HEK293 (cell line): ENCODE data around the gene HOXA3.

Experiments
- CTCF ChIA-PET: fragments of 350-600 bp; formaldehyde crosslinking; extraction: SDS; loops from one replicate; lab custom pipeline; 2021; ENCODE audit warnings: antibody characterized with exemption; lab: Yijun Ruan, JAX
- POLR2A ChIA-PET: fragments of 300-600 bp; formaldehyde crosslinking; extraction: SDS; loops from one replicate; lab custom pipeline; 2020; ENCODE audit warnings: antibody characterized with exemption, inconsistent platforms; lab: Yijun Ruan, JAX
- H3K27ac ChIP-seq: fragments of 200-500 bp; sonication (Bioruptor generic); 2 replicates; pipeline ENCODE4 v1.5.1; 2014; ENCODE audit warnings: low read depth, low read length, control low read depth, inconsistent platforms; ENCODE audit errors: extremely low read depth
- H3K36me3 ChIP-seq, 2 experiments: fragments of 200-500 bp in 1 of 2; sonication (Bioruptor generic) in 1 of 2; 1 replicate in 1 of 2; 2 replicates in 1 of 2; pipeline ENCODE4 v1.5.1; 2014 to 2017; ENCODE audit warnings: inconsistent platforms in 2 of 2, low read length in 2 of 2; ENCODE audit not compliant: control insufficient read depth in 2 of 2, insufficient read depth in 1 of 2
- H3K4me1 ChIP-seq: fragments of 200-500 bp; sonication (Bioruptor generic); 2 replicates; pipeline ENCODE4 v1.5.1; 2014; ENCODE audit warnings: mild to moderate bottlenecking, low read length, inconsistent platforms; ENCODE audit not compliant: control insufficient read depth, insufficient read depth
- H3K4me3 ChIP-seq: 2 replicates; pipeline ENCODE4 v1.5.1; 2011; ENCODE audit warnings: low read depth, mild to moderate bottlenecking, control low read depth, low read length, moderate library complexity
- H3K9me3 ChIP-seq: fragments of 200-500 bp; sonication (Bioruptor generic); 2 replicates; pipeline ENCODE4 v1.5.1; 2014; ENCODE audit warnings: low read depth, low read length, inconsistent platforms; ENCODE audit not compliant: control insufficient read depth, insufficient read depth
- ATF2 ChIP-seq: fragments of 450-650 bp; formaldehyde crosslinking; IDR thresholded peaks from 2 replicates; pipeline ENCODE4 v1.5.1; 2016; ENCODE audit warnings: missing biosample characterization, missing genetic modification characterization, low read depth
- GLIS1 ChIP-seq: fragments of 450-650 bp; formaldehyde crosslinking; IDR thresholded peaks from 2 replicates; pipeline ENCODE4 v1.5.1; 2016; ENCODE audit warnings: missing biosample characterization, missing genetic modification characterization
- IKZF3 ChIP-seq: fragments of 450-650 bp; IDR thresholded peaks from 2 replicates; pipeline ENCODE4 v1.5.0; 2018; ENCODE audit warnings: missing biosample characterization, mild to moderate bottlenecking, missing genetic modification characterization, moderate library complexity
- KLF1 ChIP-seq: fragments of 450-650 bp; formaldehyde crosslinking; IDR thresholded peaks from 2 replicates; pipeline ENCODE4 v1.5.1; 2016; ENCODE audit warnings: missing biosample characterization, missing genetic modification characterization
- KLF17 ChIP-seq: fragments of 450-650 bp; formaldehyde crosslinking; IDR thresholded peaks from 2 replicates; pipeline ENCODE4 v1.5.1; 2016; ENCODE audit warnings: missing biosample characterization, missing genetic modification characterization
- MYNN ChIP-seq: fragments of 450-650 bp; formaldehyde crosslinking; IDR thresholded peaks from 2 replicates; pipeline ENCODE4 v1.5.1; 2016; ENCODE audit warnings: missing biosample characterization, missing genetic modification characterization, borderline replicate concordance
- OVOL3 ChIP-seq: fragments of 450-650 bp; formaldehyde crosslinking; IDR thresholded peaks from 2 replicates; pipeline ENCODE4 v1.5.1; 2016; ENCODE audit warnings: missing biosample characterization, missing genetic modification characterization
- PBX3 ChIP-seq: sonication (generic); formaldehyde crosslinking; IDR thresholded peaks from 2 replicates; pipeline ENCODE4 v1.8.1; 2022; ENCODE audit warnings: mild to moderate bottlenecking, moderate library complexity, missing genetic modification reagents
- PRDM1 ChIP-seq: fragments of 450-650 bp; formaldehyde crosslinking; IDR thresholded peaks from 2 replicates; pipeline ENCODE4; 2016; ENCODE audit warnings: missing biosample characterization, missing genetic modification characterization
- REPIN1 ChIP-seq: fragments of 450-650 bp; formaldehyde crosslinking; IDR thresholded peaks from 2 replicates; pipeline ENCODE4 v1.5.1; 2017; ENCODE audit warnings: missing biosample characterization, missing genetic modification characterization, low read depth
- SP2 ChIP-seq: fragments of 450-650 bp; formaldehyde crosslinking; IDR thresholded peaks from 2 replicates; pipeline ENCODE4 v1.5.1; 2016; ENCODE audit warnings: missing biosample characterization, missing genetic modification characterization
- ZBTB17 ChIP-seq: fragments of 450-650 bp; formaldehyde crosslinking; IDR thresholded peaks from 2 replicates; pipeline ENCODE4 v1.5.1; 2016; ENCODE audit warnings: missing biosample characterization, missing genetic modification characterization
- ZNF133 ChIP-seq: fragments of 450-650 bp; formaldehyde crosslinking; IDR thresholded peaks from 2 replicates; pipeline ENCODE4 v1.5.1; 2016; ENCODE audit warnings: missing biosample characterization, missing genetic modification characterization
- ZNF398 ChIP-seq: fragments of 450-650 bp; formaldehyde crosslinking; IDR thresholded peaks from 2 replicates; pipeline ENCODE4 v1.5.1; 2017; ENCODE audit warnings: missing biosample characterization, missing genetic modification characterization
- ZNF549 ChIP-seq: fragments of 450-650 bp; IDR thresholded peaks from 2 replicates; pipeline ENCODE4 v1.5.1; 2018; ENCODE audit warnings: missing biosample characterization, missing genetic modification characterization, mild to moderate bottlenecking, inconsistent platforms, moderate library complexity
- ZNF561 ChIP-seq: fragments of 450-650 bp; IDR thresholded peaks from 2 replicates; pipeline ENCODE4 v1.5.1; 2018; ENCODE audit warnings: missing biosample characterization, missing genetic modification characterization, borderline replicate concordance
- ZNF654 ChIP-seq: fragments of 450-650 bp; formaldehyde crosslinking; IDR thresholded peaks from 2 replicates; pipeline ENCODE4 v1.5.1; 2016; ENCODE audit warnings: low read depth, missing biosample characterization, missing genetic modification characterization
- ZNF777 ChIP-seq: fragments of 450-650 bp; formaldehyde crosslinking; IDR thresholded peaks from 2 replicates; pipeline ENCODE4 v1.5.1; 2017; ENCODE audit warnings: missing biosample characterization, missing genetic modification characterization, borderline replicate concordance
- ZSCAN30 ChIP-seq: fragments of 450-650 bp; IDR thresholded peaks from 2 replicates; pipeline ENCODE4 v1.5.1; 2018; ENCODE audit warnings: missing biosample characterization, mild to moderate bottlenecking, missing genetic modification characterization, moderate library complexity
- TF ChIP-seq, protein P1 (sequence below): fragments of 450-650 bp; formaldehyde crosslinking; optimal IDR thresholded peaks from 2 replicates; pipeline ENCODE3; 2016; ENCODE audit warnings: missing biosample characterization, mild to moderate bottlenecking, missing genetic modification characterization
- TF ChIP-seq, protein P2 (sequence below): fragments of 450-650 bp; formaldehyde crosslinking; IDR thresholded peaks from 2 replicates; pipeline ENCODE4 v1.5.1; 2016; ENCODE audit warnings: missing biosample characterization, missing genetic modification characterization
- TF ChIP-seq, protein P3 (sequence below): fragments of 450-650 bp; IDR thresholded peaks from 2 replicates; pipeline ENCODE4 v1.5.1; 2018; ENCODE audit warnings: missing biosample characterization, missing genetic modification characterization

HOXA3 gene

GRCh38 chr7:27114881-27115220 lies 37.5 kb downstream of the HOXA3 start:
- TF ChIP-seq ZNF561 (tag by site-specific recombination) (peak; percentile 60; the same call in 1 of the 2 replicates), OVOL3 (tag by site-specific recombination) (0 out of 2 replicates have a peak, but pooled peaks have one; percentile 16), ZNF549 (tag by site-specific recombination) (no peak)
- TF ChIP-seq, all 188 proteins: peak for 2
- Histone ChIP-seq H3K9me3 (no peaks in the 10 kb centered on the region), H3K27ac (peak overlapping the region; percentile 99), H3K4me3 (peak overlapping the region; percentile 70), H3K36me3 (peaks cover 3 to 19% of the 10 kb centered on the region in 2 experiments; a peak in 2 of 3 replicates), H3K4me1 (peaks cover 26% of the 10 kb centered on the region)
- ChIA-PET CTCF (interaction anchor here (0.6 to 2.6 kb wide), 7 partner anchors 14 to 259 kb away, joined by 3 to 14 read pairs (median 4); partner anchors contain the start of gene HOXA5), POLR2A (interaction anchor here (0.7 to 3.6 kb wide), 13 partner anchors 14 to 251 kb away, joined by 3 to 32 read pairs (median 4); partner anchors contain the start of genes HOXA1, HOXA3, HOXA4 and HOXA5)

- ChIA-PET CTCF (interaction anchor here (0.6 to 2.6 kb wide), 5 partner anchors 17 to 259 kb away, joined by 3 to 14 read pairs (median 4); partner anchors contain the start of gene HOXA5), POLR2A (interaction anchor here (0.5 to 3.6 kb wide), 15 partner anchors 8 to 258 kb away, joined by 3 to 32 read pairs (median 5); partner anchors contain the start of genes HOXA1, HOXA4, HOXA5 and HOXA7)
- H3K4me3 ChIP-seq = peak overlapping the region; percentile 70
- H3K27ac ChIP-seq = peak overlapping the region; percentile 99
- H3K9me3 ChIP-seq = no peaks in the 10 kb centered on the region
- H3K36me3 ChIP-seq = peaks cover 3 to 25% of the 10 kb centered on the region in 2 experiments; a peak in 2 of 3 replicates
- peaks cover 26% of the 10 kb centered on the region for H3K4me1 ChIP-seq
- TF ChIP-seq, protein P1, sequence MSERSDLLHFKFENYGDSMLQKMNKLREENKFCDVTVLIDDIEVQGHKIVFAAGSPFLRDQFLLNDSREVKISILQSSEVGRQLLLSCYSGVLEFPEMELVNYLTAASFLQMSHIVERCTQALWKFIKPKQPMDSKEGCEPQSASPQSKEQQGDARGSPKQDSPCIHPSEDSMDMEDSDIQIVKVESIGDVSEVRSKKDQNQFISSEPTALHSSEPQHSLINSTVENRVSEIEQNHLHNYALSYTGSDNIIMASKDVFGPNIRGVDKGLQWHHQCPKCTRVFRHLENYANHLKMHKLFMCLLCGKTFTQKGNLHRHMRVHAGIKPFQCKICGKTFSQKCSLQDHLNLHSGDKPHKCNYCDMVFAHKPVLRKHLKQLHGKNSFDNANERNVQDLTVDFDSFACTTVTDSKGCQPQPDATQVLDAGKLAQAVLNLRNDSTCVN (tag by site-specific recombination) = no peak
- peak; percentile 50 for TF ChIP-seq SP2 (tag by site-specific recombination)
- TF ChIP-seq REPIN1 (tag by site-specific recombination) = no peak
- peak; percentile 54; the same call in 1 of the 2 replicates for TF ChIP-seq PRDM1
- no peak for TF ChIP-seq ATF2
- TF ChIP-seq ZNF654 (tag by site-specific recombination) = no peak
- TF ChIP-seq ZNF398 (tag by site-specific recombination) = peak; percentile 97
- peak; percentile 94 for TF ChIP-seq IKZF3 (tag by site-specific recombination)
- TF ChIP-seq, protein P2, sequence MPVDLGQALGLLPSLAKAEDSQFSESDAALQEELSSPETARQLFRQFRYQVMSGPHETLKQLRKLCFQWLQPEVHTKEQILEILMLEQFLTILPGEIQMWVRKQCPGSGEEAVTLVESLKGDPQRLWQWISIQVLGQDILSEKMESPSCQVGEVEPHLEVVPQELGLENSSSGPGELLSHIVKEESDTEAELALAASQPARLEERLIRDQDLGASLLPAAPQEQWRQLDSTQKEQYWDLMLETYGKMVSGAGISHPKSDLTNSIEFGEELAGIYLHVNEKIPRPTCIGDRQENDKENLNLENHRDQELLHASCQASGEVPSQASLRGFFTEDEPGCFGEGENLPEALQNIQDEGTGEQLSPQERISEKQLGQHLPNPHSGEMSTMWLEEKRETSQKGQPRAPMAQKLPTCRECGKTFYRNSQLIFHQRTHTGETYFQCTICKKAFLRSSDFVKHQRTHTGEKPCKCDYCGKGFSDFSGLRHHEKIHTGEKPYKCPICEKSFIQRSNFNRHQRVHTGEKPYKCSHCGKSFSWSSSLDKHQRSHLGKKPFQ (tag by site-specific recombination) = no peak
- no peak for TF ChIP-seq ZBTB17 (tag by site-specific recombination)
- TF ChIP-seq MYNN = no peak
- TF ChIP-seq ZNF777 = no peak
- TF ChIP-seq ZNF133 (tag by site-specific recombination) = no peak
- no peak for TF ChIP-seq KLF17 (tag by site-specific recombination)
- peak; percentile 35; the same call in 1 of the 2 replicates for TF ChIP-seq GLIS1
- no peak for TF ChIP-seq KLF1 (tag by site-specific recombination)
- TF ChIP-seq, protein P3, sequence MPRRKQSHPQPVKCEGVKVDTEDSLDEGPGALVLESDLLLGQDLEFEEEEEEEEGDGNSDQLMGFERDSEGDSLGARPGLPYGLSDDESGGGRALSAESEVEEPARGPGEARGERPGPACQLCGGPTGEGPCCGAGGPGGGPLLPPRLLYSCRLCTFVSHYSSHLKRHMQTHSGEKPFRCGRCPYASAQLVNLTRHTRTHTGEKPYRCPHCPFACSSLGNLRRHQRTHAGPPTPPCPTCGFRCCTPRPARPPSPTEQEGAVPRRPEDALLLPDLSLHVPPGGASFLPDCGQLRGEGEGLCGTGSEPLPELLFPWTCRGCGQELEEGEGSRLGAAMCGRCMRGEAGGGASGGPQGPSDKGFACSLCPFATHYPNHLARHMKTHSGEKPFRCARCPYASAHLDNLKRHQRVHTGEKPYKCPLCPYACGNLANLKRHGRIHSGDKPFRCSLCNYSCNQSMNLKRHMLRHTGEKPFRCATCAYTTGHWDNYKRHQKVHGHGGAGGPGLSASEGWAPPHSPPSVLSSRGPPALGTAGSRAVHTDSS = no peak
- no peak for TF ChIP-seq PBX3 (CRISPR knock-in tag)
- no peak for TF ChIP-seq ZSCAN30 (tag by site-specific recombination)
These were observed 38.2 kb downstream of the HOXA3 start for GRCh38 chr7:27113991-27114769.
